Activated CD4-positive, alpha-beta memory T cell treated with anti-CD3 and anti-CD28 coated beads for 36 hours (primary cell): ENCODE measurements around the gene RALY. TPM values are rescaled to one million over a fixed set of nuclear protein-coding genes. Genes with fewer than 3 reads are reported as not detected.
"Not testable (repeated sequence)": the region's sequence is repeated elsewhere in the genome, so short reads cannot be mapped to it uniquely, and the experiment has no call there.

Experiments
- CTCF ChIA-PET: fragments of 350-600 bp; sonication (Branson Sonifier 250); formaldehyde crosslinking; loops from one replicate; lab custom pipeline; 2021; ENCODE audit warnings: antibody characterized with exemption, inconsistent platforms; lab: Charles Lee
- POLR2A ChIA-PET: fragments of 350-600 bp; sonication (Branson Sonifier 250); formaldehyde crosslinking; loops from one replicate; lab custom pipeline; 2021; ENCODE audit warnings: antibody characterized with exemption; lab: Charles Lee
- DNase-seq: peaks from one replicate; pipeline ENCODE4 v3.0.0-alpha.2; 2020
- H3K27ac Mint-ChIP-seq: one replicate; pipeline ENCODE4 v1.8.0; 2021; ENCODE audit warnings: mixed read lengths
- H3K27me3 Mint-ChIP-seq: one replicate; pipeline ENCODE4 v1.8.0; 2021; ENCODE audit warnings: mixed read lengths
- H3K36me3 Mint-ChIP-seq: one replicate; pipeline ENCODE4 v1.8.0; 2021; ENCODE audit warnings: mixed read lengths
- H3K4me1 Mint-ChIP-seq: one replicate; pipeline ENCODE4 v1.8.0; 2021; ENCODE audit warnings: low read depth, mixed read lengths
- H3K4me3 Mint-ChIP-seq: one replicate; pipeline ENCODE4 v1.8.0; 2021; ENCODE audit warnings: mild to moderate bottlenecking, mixed read lengths
- H3K9me3 Mint-ChIP-seq: one replicate; pipeline ENCODE4 v1.8.0; 2021; ENCODE audit warnings: mixed read lengths
- intact Hi-C: fragments of 100-400 bp; cut with micrococcal nuclease; formaldehyde crosslinking; loops from one replicate; pipeline ENCODE4 v1.15.1; 2023
- total RNA-seq, 2 experiments: library from RNA; stranded (reverse); gene quantifications; one replicate each; pipeline ENCODE4 v1.2.3, GENCODE V29; 2021

Gene RALY
- total RNA-seq, 2 experiments from 2014 or later, result 149 to 159 TPM

DNA sequence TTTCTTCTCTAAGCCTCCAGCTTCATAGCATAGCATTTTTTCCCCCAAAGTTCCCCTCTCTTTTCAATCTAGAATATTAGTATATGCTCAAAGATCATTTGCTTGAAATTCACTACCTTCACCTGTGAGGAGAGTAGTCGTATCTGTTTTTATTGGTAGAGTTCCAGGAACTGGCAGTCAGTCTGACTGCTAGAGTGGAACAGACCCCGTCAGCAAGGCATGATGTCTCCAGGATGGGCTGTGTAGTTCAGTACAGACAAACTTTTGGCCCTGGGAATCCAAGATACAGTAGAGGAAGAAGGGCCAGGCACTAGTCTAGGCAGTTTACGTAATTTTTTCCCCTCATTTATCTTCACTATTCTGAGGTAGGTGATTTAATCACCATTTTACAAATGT lies 29.1 kb downstream of the RALY start:
- Mint-ChIP-seq H3K27ac (no peak overlapping the region), H3K4me1 (peaks cover 71% of the 10 kb centered on the region), H3K36me3 (no peaks in the 10 kb centered on the region), H3K27me3 (no peaks in the 10 kb centered on the region), H3K9me3 (no peaks in the 10 kb centered on the region), H3K4me3 (no peak overlapping the region)
- intact Hi-C loops, result loop anchor here (1.0 to 5.0 kb wide), 2 partner anchors 76 to 90 kb away; no protein-coding TSS in a partner anchor
- DNase-seq, result no peak
- ChIA-PET POLR2A (no interaction called here), CTCF (interaction anchor here (0.6 to 2.0 kb wide), 11 partner anchors 12 to 148 kb away, joined by 3 to 10 read pairs (median 4); partner anchors contain the start of gene RALY)

GRCh38 chr20:34023937-34024722 lies 30.4 kb downstream of the RALY start:
- Mint-ChIP-seq H3K27me3 (no peaks in the 10 kb centered on the region), H3K9me3 (no peaks in the 10 kb centered on the region), H3K27ac (no peak overlapping the region), H3K4me3 (no peak overlapping the region), H3K4me1 (peaks cover 66% of the 10 kb centered on the region), H3K36me3 (no peaks in the 10 kb centered on the region)
- no peak for DNase-seq
- POLR2A ChIA-PET, result no interaction called here
- CTCF ChIA-PET, result interaction anchor here (1.1 kb wide), 1 partner anchor 46 kb away, joined by 3 read pairs; no protein-coding TSS in a partner anchor
- intact Hi-C loops, result loop anchor here (5.0 kb wide), 1 partner anchor 77 kb away; no protein-coding TSS in a partner anchor

DNA sequence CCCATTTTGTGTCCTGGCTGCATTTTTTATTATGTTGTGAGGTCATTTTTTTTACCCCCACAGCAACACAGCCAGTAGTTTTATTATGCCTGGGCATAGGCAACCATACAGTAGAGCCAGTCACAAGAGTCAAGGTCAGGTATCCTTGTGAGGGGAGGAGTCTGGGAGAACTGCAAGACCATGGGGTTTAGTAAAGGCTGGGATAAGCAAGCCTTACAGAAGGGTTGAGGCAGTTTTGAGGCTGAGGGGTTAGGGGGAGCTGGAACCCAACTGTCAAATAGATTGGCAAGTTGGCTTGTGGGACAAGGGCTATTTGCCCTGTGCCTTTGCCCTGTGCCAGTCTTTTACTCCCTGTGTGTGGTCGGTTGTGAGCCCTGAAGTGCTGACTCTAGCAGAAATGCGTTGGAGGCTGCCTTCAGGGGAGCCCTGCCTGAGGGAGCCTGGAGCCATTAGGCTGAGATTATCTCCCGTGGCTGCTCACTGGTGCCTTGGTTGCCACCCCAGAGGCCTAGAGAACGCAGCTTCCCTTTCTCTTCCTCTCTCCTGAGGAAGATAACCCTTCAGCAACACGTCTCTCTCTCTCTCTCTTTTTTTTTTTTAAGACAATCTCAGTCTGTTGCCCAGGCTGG lies 31.1 kb downstream of the RALY start:
- POLR2A ChIA-PET, result interaction anchor here (1.1 kb wide), 1 partner anchor 53 kb away, joined by 3 read pairs; no protein-coding TSS in a partner anchor

DNA sequence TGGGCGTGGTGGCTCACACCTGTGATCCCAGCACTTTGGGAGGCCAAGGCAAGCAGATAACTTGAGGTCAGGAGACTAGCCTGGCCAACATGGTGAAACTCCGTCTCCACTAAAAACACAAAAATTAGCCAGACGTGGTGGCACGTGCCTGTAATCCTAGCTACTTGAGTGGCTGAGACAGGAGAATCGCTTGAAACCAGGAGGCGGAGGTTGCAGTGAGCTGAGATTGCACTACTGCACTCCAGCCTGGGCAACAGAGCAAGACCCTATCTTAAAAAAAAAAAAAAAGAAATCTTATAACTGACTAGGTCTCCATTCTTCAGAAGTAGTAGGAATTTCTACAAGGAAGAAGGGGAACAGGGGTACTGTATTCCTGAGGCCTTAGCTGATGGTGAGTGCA lies 34.3 kb downstream of the RALY start:
- peaks cover 49% of the 10 kb centered on the region for H3K4me1 Mint-ChIP-seq
- POLR2A ChIA-PET, result not testable (repeated sequence)
- CTCF ChIA-PET, result interaction anchor here (1.6 kb wide), 1 partner anchor 112 kb away, joined by 4 read pairs; no protein-coding TSS in a partner anchor

More for the DNA sequence above, 31.1 kb downstream of the RALY start:
- CTCF ChIA-PET, result no interaction called here
- intact Hi-C loops, result loop anchor here (5.0 kb wide), 1 partner anchor 78 kb away; no protein-coding TSS in a partner anchor
- no peak overlapping the region for H3K4me3 Mint-ChIP-seq
- no peak for DNase-seq
- no peaks in the 10 kb centered on the region for H3K27me3 Mint-ChIP-seq
- H3K36me3 Mint-ChIP-seq, result no peaks in the 10 kb centered on the region
- H3K9me3 Mint-ChIP-seq, result no peaks in the 10 kb centered on the region
- H3K27ac Mint-ChIP-seq, result no peak overlapping the region
- peaks cover 66% of the 10 kb centered on the region for H3K4me1 Mint-ChIP-seq

GRCh38 chr20:34029415-34029814 lies 35.7 kb downstream of the RALY start:
- H3K36me3 Mint-ChIP-seq, result peaks cover 5% of the 10 kb centered on the region
- no peak for DNase-seq
- H3K9me3 Mint-ChIP-seq, result no peaks in the 10 kb centered on the region
- H3K4me3 Mint-ChIP-seq, result no peak overlapping the region
- ChIA-PET CTCF (no interaction called here), POLR2A (no interaction called here)
- no peak overlapping the region for H3K27ac Mint-ChIP-seq
- peaks cover 49% of the 10 kb centered on the region for H3K4me1 Mint-ChIP-seq
- intact Hi-C loops, result no loop called here
- H3K27me3 Mint-ChIP-seq, result no peaks in the 10 kb centered on the region

More for the DNA sequence above, 34.3 kb downstream of the RALY start:
- H3K36me3 Mint-ChIP-seq, DNase-seq, H3K27me3 Mint-ChIP-seq, intact Hi-C loops, H3K9me3 Mint-ChIP-seq, H3K4me3 Mint-ChIP-seq, H3K27ac Mint-ChIP-seq: not testable (repeated sequence)

DNA sequence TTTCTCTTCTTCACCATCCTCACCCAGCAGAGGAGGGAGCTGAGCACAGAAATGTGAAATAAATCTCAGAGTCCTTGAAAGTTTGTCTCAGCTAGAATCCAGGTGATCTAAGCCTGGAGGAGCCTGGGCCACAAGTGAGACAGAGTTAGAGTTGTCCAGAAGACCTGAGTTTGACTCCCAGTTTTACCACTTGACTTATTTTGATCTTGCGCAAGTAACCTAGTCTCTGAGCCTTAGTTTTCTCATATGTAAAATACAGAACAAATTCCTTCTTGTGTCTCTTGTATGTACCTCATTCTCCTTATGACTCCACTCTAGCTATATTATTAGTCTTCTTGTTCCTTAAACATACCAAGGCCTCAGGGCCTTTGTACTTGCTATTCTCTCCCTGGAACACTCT lies 36.7 kb downstream of the RALY start:
- H3K27ac Mint-ChIP-seq, result no peak overlapping the region
- H3K4me1 Mint-ChIP-seq, result peaks cover 47% of the 10 kb centered on the region
- ChIA-PET CTCF (no interaction called here), POLR2A (no interaction called here)
- intact Hi-C loops, result no loop called here
- no peaks in the 10 kb centered on the region for H3K9me3 Mint-ChIP-seq
- H3K27me3 Mint-ChIP-seq, result no peaks in the 10 kb centered on the region
- peaks cover 5% of the 10 kb centered on the region for H3K36me3 Mint-ChIP-seq
- no peak for DNase-seq
- no peak overlapping the region for H3K4me3 Mint-ChIP-seq

DNA sequence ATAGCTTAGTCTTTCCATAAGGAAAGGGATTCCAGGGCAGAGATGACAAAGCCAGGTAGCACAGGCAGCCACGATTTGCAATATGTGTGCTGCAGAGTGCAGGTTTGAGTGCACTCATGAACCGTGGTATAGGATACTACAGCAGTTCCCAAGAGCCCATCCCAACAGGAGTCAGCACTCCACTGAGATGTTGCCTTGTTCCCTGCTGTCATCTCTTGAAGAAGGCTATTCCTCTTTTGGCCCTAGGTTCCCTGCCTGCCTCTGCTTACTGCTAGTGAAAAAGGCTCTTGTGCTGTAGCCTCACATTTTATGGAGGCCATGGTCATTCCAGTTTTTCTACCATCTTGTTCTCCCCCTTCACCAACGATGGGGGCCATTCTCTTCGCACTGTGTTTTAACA lies 40.2 kb downstream of the RALY start:
- no peak overlapping the region for H3K27ac Mint-ChIP-seq

GRCh38 chr20:34037121-34037520 lies 43.4 kb downstream of the RALY start:
- Mint-ChIP-seq H3K9me3 (no peaks in the 10 kb centered on the region), H3K36me3 (peaks cover 6% of the 10 kb centered on the region), H3K27ac (peak overlapping the region; percentile 72), H3K4me3 (no peak overlapping the region), H3K4me1 (peaks cover 71% of the 10 kb centered on the region), H3K27me3 (no peaks in the 10 kb centered on the region)
- intact Hi-C loops, result loop anchor here (2.0 kb wide), 1 partner anchor 44 kb away; the partner anchor contains the start of gene RALY
- DNase-seq, result peak; percentile 79
- POLR2A ChIA-PET, result no interaction called here
- CTCF ChIA-PET, result interaction anchor here (1.0 to 1.7 kb wide), 3 partner anchors 12 to 32 kb away, joined by 3 to 8 read pairs (median 3); no protein-coding TSS in a partner anchor

More for the DNA sequence above, 40.2 kb downstream of the RALY start:
- Mint-ChIP-seq H3K9me3 (no peaks in the 10 kb centered on the region), H3K27me3 (no peaks in the 10 kb centered on the region), H3K4me1 (peaks cover 57% of the 10 kb centered on the region), H3K4me3 (no peak overlapping the region), H3K36me3 (peaks cover 6% of the 10 kb centered on the region)
- ChIA-PET CTCF (interaction anchor here (1.1 kb wide), 1 partner anchor 171 kb away, joined by 3 read pairs; no protein-coding TSS in a partner anchor), POLR2A (no interaction called here)
- DNase-seq, result no peak
- intact Hi-C loops, result no loop called here

DNA sequence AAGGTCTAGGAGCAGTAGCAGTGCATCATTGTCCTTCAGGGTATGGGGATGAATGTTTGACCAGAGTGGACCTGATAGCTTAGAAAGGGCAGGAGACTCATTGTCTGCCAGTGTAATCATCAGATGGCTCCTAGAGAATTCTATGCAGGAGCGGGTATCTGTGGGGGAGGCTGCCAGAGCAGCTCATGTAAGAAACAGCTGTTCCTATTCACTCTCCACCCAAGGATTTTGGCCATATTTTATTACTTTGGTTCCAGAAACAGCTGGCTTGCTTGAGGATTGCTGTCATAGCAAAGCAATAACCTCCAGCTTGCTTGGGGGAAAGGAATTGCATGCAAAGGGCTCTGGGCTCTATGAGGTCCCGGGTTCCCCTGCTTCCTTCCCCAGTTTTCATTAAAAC lies 44.1 kb downstream of the RALY start:
- POLR2A ChIA-PET, result no interaction called here
- DNase-seq, result no peak
- H3K27me3 Mint-ChIP-seq, result no peaks in the 10 kb centered on the region
- CTCF ChIA-PET, result interaction anchor here (1.0 to 1.7 kb wide), 3 partner anchors 11 to 32 kb away, joined by 3 to 8 read pairs (median 3); no protein-coding TSS in a partner anchor
- peak overlapping the region; percentile 72 for H3K27ac Mint-ChIP-seq
- intact Hi-C loops, result loop anchor here (2.0 kb wide), 1 partner anchor 45 kb away; the partner anchor contains the start of gene RALY
- peaks cover 77% of the 10 kb centered on the region for H3K4me1 Mint-ChIP-seq
- H3K36me3 Mint-ChIP-seq, result peaks cover 3% of the 10 kb centered on the region
- H3K4me3 Mint-ChIP-seq, result no peak overlapping the region
- no peaks in the 10 kb centered on the region for H3K9me3 Mint-ChIP-seq

GRCh38 chr20:34040300-34040995 lies 46.7 kb downstream of the RALY start:
- H3K27me3 Mint-ChIP-seq, result no peaks in the 10 kb centered on the region
- H3K4me1 Mint-ChIP-seq, result peaks cover 79% of the 10 kb centered on the region
- POLR2A ChIA-PET, result no interaction called here
- no peak overlapping the region for H3K4me3 Mint-ChIP-seq
- H3K36me3 Mint-ChIP-seq, result peaks cover 2% of the 10 kb centered on the region
- CTCF ChIA-PET, result interaction anchor here (0.6 kb wide), 1 partner anchor 112 kb away, joined by 3 read pairs; no protein-coding TSS in a partner anchor
- no peaks in the 10 kb centered on the region for H3K9me3 Mint-ChIP-seq
- intact Hi-C loops, result no loop called here
- no peak for DNase-seq
- no peak overlapping the region for H3K27ac Mint-ChIP-seq

DNA sequence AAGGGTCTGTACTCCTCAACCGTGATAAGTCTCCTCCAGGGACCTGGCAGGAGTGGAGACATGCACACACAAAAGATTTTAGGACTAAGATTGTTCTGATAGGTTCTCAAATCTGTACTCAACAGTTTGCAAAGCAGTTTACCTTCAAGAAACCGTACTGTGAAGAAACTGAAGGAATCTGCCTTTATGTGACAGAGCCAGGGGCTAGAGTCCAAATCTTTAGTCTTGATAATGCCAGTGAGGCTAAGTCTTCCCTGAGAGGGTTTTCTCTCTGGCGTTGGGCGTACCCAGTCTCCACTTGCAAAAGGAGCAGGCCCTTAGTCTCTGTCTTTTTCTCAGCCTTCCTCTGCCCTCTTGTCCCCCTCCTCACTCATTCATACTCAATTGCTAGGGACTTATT lies 47.5 kb downstream of the RALY start:
- ChIA-PET CTCF (interaction anchor here (0.6 kb wide), 1 partner anchor 113 kb away, joined by 3 read pairs; no protein-coding TSS in a partner anchor), POLR2A (no interaction called here)
- Mint-ChIP-seq H3K9me3 (no peaks in the 10 kb centered on the region), H3K27ac (no peak overlapping the region), H3K27me3 (no peaks in the 10 kb centered on the region), H3K4me3 (no peak overlapping the region), H3K36me3 (peaks cover 2% of the 10 kb centered on the region), H3K4me1 (peaks cover 78% of the 10 kb centered on the region)
- intact Hi-C loops, result no loop called here
- DNase-seq, result no peak
